ENCODE results near the gene CITED2.

DNA sequence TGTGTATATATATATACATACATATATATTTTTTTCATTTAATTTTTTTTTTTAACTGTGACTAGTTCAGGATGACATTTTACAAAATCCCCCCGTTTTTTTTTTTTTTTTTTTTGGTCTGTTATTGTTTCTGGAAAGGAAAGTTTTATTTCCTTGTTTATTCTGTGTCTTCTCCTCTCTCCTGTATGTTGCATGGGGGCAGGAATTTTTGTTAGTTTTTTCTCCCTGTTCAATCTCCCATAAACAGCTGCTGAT is 50.2 kb downstream of the CITED2 start:
- TF ChIP-seq CTCF (conservative IDR thresholded peaks at IDR 0.05; ENCODE audit: low read length) (no peak), EZH2phosphoT487 (IDR thresholded peaks at IDR 0.05; ENCODE audit: borderline replicate concordance) (no peak)

All from Loucy (cell line).